DOHH2 (cell line): ENCODE data around the gene RUNX1.

ENCODE experiments used
- EZH2phosphoT487 ChIP-seq: fragments of 200-600 bp; sonication (generic); IDR thresholded peaks from 2 replicates; pipeline ENCODE4 v1.6.1; 2017; ENCODE audit warnings: borderline replicate concordance, mild to moderate bottlenecking, antibody characterized with exemption, low read length, moderate library complexity, mixed read lengths
- TF ChIP-seq, protein P1 (sequence below): fragments of 200-600 bp; sonication (generic); IDR thresholded peaks from one replicate; pipeline ENCODE4 v1.5.1; 2014; ENCODE audit warnings: antibody characterized with exemption, mild to moderate bottlenecking, low read depth, low read length; ENCODE audit not compliant: poor library complexity, severe bottlenecking

DNA sequence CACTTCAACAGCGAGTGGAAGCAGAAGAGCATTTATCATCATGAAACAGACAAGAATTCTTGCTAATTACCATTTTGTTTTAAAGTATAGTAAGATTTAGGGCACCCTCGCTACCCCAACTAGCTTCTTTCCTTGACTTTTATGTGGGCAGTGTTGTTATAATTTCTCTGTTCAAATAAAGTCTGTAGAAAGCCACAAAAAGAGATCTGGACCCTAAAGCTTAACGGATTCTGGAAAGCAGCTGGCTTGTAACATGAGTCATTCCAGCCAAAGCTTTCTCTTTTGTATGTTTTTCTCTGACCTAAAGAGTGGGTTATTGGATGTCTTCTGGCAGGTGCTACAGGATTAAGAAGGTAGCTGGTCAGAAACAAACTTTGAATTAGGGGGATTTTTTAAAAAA is 37.4 kb downstream of the RUNX1 start:
- TF ChIP-seq, protein P1, sequence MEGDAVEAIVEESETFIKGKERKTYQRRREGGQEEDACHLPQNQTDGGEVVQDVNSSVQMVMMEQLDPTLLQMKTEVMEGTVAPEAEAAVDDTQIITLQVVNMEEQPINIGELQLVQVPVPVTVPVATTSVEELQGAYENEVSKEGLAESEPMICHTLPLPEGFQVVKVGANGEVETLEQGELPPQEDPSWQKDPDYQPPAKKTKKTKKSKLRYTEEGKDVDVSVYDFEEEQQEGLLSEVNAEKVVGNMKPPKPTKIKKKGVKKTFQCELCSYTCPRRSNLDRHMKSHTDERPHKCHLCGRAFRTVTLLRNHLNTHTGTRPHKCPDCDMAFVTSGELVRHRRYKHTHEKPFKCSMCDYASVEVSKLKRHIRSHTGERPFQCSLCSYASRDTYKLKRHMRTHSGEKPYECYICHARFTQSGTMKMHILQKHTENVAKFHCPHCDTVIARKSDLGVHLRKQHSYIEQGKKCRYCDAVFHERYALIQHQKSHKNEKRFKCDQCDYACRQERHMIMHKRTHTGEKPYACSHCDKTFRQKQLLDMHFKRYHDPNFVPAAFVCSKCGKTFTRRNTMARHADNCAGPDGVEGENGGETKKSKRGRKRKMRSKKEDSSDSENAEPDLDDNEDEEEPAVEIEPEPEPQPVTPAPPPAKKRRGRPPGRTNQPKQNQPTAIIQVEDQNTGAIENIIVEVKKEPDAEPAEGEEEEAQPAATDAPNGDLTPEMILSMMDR, result no peak
- TF ChIP-seq EZH2phosphoT487, result no peak
